Activated T-helper 1 cell treated with anti-CD3 and anti-CD28 coated beads, Interleukin-2, amount 50 U/mL, for 16 hours (primary cell): ENCODE results near the gene SVIL.
"Not testable (repeated sequence)": the region's sequence is repeated elsewhere in the genome, so short reads cannot be mapped to it uniquely, and the experiment has no call there.

Experiments used
- DNase-seq, 2 donors: peaks; one replicate each; pipeline ENCODE4 v3.0.0-alpha.2; 2020; ENCODE audit warnings: low read depth in 1 of 2, low spot score in 1 of 2

SVIL gene

DNA sequence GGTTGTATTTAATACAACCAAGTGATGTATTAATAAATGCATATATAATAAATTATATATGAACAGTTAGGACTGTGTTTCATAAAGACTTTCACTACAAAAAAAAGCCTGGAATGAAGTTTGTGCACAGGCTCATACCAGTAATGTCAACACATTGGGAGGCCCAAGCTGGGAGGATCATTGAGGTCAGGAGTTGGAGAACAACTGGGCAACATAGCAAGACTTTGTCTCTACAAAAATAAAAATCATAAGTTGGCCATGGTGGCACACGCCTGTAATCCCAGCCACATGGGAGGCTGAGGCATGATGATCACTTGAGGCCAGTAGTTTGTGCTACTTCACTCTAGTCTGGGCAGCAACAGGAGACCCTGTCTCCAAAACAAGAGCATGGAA lies 15.8 kb upstream of the SVIL start:
- DNase-seq, result no peak

DNA sequence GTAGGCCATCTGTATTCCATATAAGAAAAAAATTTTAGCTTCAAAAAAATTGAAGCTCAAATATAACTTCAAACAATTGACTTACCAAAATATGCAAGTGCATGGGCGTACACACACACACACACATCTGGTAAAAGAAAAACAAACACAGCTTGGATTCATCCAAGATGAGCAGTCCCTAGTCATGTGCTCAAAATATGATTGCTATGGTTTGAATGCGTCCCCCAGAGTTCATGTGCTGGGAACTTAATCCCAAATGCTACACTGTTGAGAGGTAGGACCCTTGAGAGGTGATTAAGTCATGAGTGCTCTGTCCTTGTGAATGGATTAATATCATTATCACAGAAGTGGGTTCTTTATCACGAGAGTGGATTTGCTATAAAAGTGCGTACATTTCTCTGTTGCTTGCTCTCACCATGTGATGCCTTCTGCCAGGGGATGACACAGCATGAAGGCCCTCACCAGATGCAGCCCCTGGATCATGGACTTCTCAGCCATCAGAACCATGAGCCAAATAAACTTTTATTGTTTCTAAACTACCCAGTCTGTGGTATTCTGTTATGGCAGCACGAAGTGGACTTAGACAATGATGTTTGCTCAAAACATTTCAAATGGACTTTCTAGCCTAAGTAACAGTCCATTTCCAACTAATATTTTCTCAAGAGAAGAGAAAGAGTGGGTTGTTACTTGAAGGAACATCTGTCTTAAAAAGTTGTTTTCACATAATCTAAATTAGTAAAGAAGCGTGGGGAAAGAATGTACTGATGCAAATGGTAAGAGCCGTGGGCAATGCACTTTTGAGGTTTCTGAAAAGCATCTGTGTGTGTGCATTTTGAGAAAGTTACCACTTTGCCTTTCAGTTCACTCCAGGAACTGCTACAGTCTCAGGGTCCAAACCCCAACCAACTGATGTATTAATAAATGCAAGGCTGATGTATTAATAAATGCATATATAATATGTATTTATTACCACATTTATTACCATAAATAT lies 15.1 kb upstream of the SVIL start:
- no peak for DNase-seq

DNA sequence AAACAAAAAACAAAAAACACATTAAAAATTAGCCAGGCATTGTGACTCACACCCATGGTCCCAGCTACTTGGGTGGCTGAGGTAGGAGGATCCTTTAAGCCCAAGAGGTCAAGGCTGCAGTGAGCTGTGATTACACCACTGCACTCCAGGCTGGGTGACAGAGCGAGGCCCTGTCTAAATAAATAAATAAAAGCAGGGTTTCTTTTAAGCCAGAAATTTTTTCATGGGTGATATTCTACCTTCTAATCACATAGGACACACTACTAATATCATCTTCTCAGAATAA lies 14.2 kb upstream of the SVIL start:
- no peak for DNase-seq

DNA sequence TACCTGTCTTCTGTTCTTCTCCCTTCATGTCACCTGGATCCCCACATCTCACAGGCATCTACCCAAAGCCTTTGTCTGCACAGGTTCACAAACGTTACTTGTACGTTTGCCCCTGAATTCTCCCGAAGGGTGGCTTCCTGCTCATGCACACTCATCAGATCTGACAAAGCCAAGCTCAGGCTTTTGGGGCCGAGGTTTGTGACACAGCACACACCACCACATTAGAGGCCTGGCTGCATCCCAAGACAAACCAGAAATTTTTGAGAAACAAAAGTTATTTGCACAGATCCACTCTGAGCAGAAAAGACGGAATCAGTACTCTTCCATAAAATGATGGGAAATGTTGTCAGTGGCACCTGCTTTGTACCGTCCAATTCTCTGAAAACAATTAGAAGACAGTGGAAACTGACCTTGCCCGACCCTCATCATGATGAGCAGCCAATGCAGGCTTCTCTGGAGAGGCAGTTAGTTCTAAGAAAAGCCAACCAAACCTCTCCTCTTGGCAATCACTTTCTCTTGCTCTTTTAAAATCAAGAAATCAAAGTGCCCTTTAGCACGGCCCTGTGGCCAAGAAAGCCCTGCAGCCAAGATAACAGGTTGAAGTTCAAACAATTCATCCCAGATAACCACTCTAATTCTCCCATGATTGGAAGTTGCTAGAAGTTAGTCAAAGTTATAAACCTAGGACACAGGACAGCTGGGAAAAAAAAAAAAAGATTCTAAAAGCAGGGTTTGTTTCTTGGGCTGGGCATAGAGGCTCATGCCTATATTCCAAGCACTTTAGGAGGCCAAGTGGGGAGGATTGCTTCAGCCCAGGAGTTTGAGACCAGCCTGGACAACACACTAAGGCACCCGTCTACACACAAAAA lies 13.6 kb upstream of the SVIL start:
- no peak for DNase-seq

DNA sequence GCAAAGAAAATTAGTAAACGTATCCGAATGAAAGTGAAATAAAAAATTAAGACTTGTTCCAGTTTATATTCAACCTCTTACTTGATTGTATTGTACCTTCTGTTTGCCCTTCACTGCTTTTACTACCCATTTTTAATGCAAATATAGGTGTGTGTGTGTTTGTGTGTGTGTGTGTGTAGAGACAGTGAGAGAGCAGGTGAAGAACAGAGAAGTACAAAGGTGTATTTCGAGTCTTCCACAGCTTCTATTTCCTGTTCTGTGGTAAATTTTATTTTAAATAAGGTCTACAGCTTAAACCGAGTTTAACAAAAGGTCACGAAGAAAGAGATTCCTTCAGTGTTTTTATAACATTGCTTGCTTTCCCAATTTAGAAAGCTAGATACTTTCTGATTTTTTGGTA lies 12.7 kb upstream of the SVIL start:
- DNase-seq, result no peak

DNA sequence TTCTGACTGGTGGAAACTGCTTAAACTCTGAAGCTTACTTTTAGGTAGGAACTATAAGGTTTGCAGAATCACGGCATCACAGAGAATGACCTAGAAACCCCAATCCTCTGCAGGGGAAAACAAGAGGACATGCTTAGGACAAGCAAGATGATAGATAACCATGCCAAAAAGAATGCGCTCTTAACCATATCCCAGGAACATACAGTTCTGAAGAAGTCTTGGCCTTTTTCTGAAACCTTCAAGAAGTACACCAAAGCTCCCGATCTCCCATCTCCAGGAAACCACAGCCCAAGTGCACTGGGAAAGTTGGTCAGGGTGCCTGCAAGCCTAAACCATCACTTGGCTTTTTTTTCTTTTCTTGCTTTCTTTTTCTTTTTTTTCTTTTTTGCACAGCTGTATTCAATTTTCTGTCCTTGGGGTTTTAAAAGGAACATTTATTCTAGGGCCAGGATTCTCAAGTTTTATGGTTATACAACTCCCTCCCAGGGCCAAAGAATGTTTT lies 12.2 kb upstream of the SVIL start:
- no peak for DNase-seq

DNA sequence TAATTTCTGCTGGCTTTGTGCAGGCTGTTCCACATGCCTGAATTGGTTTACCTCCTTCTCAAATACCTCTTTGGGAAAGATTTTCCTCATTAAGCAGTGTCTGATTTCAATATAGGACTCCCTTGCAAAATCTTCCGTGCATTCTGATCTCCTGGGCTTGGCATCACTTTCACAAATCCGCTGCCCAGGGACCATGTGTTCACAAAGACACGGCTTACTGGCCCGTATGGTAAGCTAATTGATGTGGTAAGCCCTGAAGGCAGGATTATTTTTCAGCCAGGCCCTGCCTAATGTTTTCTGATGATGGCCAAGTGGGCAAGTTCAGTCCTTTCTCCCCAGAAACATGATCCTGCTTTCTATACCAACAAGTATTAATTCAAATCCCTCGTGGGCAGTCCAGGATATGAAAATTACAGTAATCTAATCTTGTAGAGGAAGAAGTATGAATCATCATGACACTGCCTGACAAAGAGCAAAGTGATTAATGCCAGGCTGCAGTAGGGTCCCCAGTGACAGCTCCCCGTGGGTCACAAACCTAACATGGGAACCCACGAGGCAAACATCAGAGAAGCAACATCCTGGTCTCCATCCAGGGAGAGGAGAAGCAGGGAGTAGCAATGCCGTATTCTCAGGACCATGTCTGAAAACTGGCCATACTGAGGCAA lies 11.6 kb upstream of the SVIL start:
- no peak for DNase-seq

DNA sequence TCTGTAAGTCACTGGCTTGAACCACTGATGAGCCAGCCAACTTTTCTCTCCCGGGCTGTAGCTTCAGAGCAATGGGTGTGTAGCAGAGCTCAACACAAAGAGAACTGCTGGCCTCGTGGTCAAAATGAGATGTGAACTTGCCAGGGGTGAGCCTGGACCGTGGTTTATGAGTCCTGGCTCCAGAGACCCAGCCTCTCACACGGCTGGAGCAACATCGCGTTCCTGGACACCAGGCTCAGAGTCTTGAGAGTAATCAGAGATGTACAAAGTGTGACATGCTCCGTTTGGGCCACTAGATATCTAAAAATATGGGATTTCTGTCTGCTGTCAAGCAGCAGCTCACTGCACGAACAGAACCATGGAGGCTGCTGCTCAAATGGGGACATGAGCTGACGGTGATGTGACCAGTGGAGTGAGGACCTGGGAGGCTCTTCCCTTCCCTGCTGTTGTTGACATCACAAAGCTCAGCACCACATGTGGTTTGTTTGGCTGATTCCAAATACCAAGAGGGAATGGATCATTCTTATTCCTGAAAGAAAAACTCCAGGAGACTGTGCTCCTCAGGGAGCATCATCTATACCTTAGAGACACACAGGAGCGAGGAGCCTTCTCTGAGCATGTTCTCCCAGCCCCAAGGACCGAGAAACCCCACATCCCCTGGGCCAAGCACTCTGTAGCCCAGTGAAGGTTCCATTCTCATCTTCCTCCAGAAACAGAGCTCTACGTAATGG lies 9.2 kb upstream of the SVIL start:
- no peak for DNase-seq

DNA sequence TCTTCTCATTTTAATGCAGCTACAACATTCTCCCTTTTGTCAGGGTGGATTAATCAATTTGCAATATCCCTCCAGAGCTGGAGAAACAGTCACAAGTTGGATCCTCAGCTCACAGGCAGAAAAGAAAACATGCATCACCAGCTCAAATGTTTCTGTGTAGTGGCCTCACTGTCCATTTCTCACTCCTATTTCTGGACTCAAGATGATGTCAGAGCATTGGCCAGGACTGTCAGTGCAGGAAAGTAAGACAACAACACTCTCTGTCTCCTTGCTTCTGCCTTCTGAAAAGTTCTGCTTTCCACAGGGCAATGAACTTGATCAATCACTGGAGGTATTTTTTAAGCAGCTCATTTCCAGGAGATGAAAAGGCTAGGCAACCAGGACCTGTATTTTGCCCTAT lies 8.2 kb upstream of the SVIL start:
- DNase-seq, result no peak

DNA sequence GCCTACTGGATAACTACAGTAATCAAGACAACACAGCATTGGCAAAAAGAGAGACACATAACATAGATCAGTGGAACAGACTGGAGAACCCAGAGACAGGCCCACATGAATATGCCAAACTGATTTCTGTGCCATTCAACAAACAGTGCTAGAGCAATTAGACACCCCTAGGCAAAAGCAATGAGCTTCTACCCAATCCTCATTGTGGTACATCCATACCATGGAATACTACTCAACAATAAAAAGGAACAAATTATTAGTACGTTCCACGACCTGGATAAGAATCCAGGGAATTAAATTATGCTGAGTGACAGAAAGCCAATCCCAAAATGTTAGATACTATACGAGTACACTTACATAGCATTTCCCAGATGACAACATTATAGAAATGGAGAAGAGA lies 2.8 kb upstream of the SVIL start:
- DNase-seq, result no peak

DNA sequence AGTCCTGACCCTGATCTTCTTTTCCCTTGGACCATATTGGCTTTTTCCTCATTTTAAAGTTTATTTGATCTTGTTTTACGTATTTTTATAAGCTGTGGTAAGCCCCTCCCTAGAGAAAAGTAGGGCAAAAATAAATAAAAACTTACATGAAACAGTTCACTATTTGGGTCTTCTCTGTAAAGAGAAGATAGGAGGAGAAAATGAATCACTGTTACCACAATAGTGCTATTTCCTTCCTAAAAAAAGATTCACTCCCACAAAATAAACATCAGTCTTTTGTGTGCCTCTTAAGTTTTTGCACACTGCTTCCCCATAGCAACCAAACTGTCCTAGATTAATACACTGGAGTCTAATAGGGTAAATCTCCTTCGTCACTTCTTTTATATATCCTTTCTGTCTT lies 1.4 kb upstream of the SVIL start:
- DNase-seq, result no peak

DNA sequence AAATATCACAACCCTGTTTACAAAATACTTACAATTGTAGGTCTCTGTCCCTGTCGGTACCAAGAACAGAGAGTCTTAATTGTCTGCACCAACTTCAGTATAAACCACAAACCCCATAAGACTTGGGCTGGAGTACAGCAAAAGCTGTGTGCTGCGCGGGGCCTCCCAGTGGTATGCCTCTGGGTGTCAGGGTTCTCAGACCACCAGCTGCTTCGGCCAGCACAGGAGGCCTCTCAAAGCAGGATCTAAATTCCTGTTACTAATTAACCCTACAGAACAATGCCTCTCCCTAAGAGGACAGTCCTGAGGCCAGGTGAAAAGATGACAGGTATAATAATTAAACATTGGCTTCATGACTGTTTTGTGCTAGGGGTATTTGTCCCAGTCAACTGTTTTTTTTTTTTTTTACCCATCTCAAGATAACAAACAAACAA lies 957 bp upstream of the SVIL start:
- DNase-seq, result no peak

DNA sequence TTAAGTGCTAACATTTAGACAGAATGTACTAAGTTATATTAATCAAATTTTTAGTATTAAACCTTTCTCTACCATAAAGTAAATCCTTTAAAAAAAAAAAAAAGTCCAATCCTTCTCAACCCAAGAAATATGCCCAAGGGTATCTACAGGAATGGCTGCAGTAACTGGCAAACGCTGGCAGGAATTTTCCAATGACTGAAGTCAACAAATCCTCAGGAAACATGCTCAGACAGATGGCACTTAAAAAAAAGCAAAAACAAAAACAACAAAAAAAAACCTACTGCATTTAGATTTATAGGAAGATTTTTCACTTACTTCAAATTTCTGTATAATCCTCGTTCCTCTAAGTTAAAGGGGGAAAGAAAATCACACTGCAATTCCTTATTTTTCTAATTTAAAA lies 666 bp downstream of the SVIL start:
- DNase-seq, result no peak

DNA sequence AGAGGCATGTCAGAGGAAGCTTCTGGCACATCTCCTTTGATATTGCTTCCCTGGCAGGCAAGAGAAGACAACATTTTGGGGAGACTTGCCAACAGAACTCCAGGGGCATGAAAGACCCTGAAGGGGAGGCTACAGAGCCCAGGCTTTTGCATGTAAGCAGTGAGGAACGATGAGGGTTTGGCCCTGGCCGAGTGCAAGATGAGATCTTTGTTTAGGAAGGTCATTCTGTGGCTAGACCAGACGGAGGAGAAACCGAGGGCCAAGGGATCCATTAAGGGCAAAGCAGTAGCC lies 3.8 kb downstream of the SVIL start:
- no peak for DNase-seq

DNA sequence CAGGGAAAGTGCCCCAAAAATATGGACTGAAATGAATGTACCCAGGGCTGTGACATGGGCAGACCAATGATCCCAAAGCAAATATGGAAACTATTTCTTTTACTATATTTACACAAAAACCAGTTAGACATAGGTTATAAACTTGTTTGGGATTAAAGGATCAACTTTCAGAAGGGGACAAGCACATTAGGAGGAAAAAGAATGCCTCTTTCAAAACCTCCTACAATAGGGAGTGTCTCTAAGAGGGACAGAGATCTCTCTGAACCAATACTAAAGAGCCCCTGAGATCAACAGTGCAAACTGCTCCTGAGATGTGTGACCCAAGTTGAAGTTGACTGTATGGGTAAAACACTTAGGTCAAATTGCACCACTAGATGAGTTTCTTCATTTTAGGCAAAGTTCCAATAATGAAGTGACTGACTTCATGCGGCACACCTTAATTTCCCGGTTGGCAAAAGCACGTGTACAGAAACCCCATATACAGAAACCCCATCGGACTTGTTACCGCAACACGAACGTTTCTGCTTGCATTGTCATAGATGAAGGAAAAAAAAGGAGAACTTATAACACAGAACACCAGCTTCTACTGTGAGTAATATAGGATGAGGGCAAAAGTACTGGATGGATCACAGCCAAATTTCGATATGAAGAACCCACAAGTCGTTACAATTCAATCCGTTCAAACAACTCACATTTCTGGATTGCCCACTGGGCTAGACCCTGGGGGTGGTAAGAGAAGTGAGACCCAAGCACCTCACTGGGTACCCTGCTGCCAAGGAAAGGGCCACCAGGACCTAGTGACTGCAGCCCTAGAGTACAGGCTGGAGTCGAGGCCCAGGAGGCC lies 4.3 kb downstream of the SVIL start:
- no peak for DNase-seq

DNA sequence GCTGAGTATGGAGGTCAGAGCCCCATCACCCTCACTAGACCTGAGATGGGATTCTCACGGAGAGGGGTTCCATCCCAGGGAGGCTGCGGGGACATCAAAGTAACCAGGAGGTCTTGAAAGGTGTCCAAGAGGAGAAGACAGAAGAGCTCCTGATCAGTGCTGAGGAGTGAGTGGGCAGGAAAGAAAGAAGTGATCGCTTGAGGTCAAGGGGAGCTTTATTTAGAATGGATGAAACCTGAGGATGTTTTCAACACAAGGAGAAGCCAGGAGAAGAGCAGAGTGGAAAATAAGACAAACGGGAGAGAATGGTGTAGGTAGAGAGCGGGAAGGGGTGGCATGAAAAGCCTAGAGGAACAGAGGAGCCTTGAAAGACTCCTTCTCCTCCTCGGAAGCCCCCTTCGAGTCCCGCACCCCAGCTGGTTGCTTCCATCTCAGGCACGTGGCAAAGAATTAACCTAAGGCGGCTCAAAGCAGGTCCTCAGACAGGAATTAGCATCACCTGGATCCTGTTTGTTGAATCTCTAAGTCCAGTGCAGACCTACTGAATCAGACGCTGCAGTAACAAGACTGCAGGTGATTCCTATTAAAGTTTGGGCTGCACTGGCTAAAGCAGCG lies 5.8 kb downstream of the SVIL start:
- DNase-seq, result no peak

DNA sequence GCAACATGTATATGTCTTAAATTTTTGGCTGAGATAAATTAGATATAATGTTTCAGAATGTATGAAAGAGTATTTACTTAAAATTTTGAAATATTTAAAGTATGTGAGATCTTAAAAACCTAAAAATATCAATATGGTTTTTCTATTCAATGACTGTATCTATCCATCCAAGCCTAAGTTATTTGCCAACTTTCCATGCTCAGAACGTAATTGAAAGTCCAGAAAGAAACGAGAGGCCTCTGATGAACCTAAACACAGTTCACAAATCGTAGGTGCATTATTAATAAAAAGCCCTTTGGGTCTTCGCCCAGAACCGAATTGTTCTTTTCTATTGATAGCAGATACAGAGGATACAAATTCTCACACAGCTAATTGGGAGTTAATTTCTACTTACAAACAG lies 6.5 kb downstream of the SVIL start:
- no peak for DNase-seq

DNA sequence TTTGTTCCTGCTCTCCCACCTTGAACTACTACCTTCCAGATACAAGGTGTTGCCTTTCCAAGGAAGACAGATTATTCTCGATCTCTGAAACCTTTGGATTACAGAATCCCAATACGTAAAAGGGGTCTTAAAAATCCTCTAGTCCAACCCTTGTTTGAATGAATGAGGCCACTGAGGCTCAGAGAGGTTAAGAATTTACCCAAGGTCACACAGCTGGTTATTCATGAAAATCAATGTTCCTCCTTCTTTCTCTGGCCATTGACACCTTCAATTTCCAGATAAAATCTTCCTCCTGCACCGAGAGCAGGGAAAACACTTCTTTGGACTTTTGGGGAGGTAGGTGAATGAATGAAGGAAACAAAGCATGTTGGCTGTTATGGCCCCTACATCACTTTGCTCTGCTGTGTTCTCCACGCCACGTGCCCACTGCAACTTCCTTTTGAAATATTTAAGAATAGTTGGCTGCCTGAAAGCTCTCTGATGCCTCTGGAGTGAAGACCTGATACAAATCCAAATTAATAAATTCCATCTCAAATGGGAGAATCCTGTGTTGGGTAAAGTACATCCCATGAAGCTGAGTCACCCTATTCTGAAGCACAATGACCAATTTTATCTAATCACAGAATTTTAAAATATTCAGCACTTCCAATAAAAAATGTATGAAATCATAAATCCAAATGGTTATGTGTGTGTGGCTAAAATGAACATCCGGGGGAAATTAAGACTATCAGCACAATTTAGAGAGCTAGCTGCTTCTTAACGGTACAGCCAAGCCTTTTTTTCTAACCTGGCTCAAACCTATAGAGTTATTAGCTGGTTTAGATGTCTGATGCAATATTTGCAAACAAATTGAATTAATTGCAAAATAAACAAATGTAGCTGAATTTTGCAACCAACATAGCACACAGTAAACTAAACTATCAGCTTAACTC lies 7.3 kb downstream of the SVIL start:
- no peak for DNase-seq

DNA sequence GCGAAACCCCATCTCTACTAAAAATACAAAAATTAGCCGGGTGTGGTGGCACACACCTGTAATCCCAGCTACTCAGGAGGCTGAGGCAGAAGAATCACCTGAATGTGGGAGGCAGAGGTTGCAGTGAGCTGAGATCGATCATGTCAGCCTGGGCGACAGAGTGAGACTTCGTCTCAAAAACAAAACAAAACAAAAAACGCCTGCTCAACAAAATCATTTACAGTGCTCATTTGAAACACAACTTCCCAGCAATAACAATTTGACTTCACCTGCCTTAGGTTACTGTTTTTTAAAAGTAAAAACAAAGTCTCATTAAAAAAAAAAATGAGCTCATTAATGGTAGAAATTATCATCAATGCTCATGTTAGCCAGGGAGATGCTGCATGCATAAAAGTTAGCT lies 10.4 kb downstream of the SVIL start:
- not testable (repeated sequence) for DNase-seq
